G401 (cell line): Measurements from ENCODE around the gene RPP21. TPM values are rescaled to one million over a fixed set of nuclear protein-coding genes. Genes with fewer than 3 reads are reported as not detected.

Experiments used
- DNase-seq: peaks from one replicate; pipeline ENCODE4 v3.0.0-alpha.2; 2015; ENCODE audit warnings: low spot score
- in situ Hi-C: cut with HindIII; loops from 2 replicates; pipeline ENCODE4 v1.10.0; 2016; ENCODE audit warnings: low sequenced_read_pairs, mixed read lengths
- total RNA-seq: library from RNA; depleted of rRNA; stranded (reverse); fragments of >200 nt; shearing (Covaris generic); gene quantifications from 2 replicates; pipeline ENCODE4 v1.2.3, GENCODE V29; 2014; rRNA removed

RPP21 gene
- 71.4 and 112 TPM in 2 replicates for total RNA-seq

GRCh38 chr6:30344868-30345671 lies at the start of gene RPP21:
Gene RPP21, plus strand, starts transcription at chr6:30345156. Its CDS starts 16 bp downstream, at chr6:30345172.
- DNase-seq = peak; percentile 87
- in situ Hi-C loops = no loop called here

- in situ Hi-C loops = no loop called here
- DNase-seq = no peak
These were observed 49.1 kb upstream of the RPP21 start for GRCh38 chr6:30295837-30296236.

- no peak for DNase-seq
- in situ Hi-C loops = no loop called here
These were observed 41.0 kb upstream of the RPP21 start for GRCh38 chr6:30304002-30304401.

- DNase-seq = no peak
- in situ Hi-C loops = no loop called here
These were observed 33.9 kb upstream of the RPP21 start for GRCh38 chr6:30311101-30311500.

- in situ Hi-C loops = no loop called here
- DNase-seq = no peak
These were observed 33.3 kb upstream of the RPP21 start for GRCh38 chr6:30311671-30312070.

- DNase-seq = no peak
- in situ Hi-C loops = no loop called here
These were observed 32.7 kb upstream of the RPP21 start for GRCh38 chr6:30312266-30312665.

- in situ Hi-C loops = no loop called here
- DNase-seq = no peak
These were observed 32.2 kb upstream of the RPP21 start for GRCh38 chr6:30312676-30313321.

GRCh38 chr6:30315156-30315555 lies 29.8 kb upstream of the RPP21 start:
- DNase-seq = no peak
- in situ Hi-C loops = no loop called here

- in situ Hi-C loops = no loop called here
- no peak for DNase-seq
These were observed 26.9 kb upstream of the RPP21 start for GRCh38 chr6:30317913-30318589.

GRCh38 chr6:30319146-30319835 lies 25.7 kb upstream of the RPP21 start:
- in situ Hi-C loops = no loop called here
- DNase-seq = no peak

- in situ Hi-C loops = no loop called here
- no peak for DNase-seq
These were observed 23.1 kb upstream of the RPP21 start for GRCh38 chr6:30321692-30322388.

- in situ Hi-C loops = no loop called here
- DNase-seq = no peak
These were observed 22.1 kb upstream of the RPP21 start for GRCh38 chr6:30322527-30323501.

- no peak for DNase-seq
- in situ Hi-C loops = no loop called here
These were observed 21.1 kb upstream of the RPP21 start for GRCh38 chr6:30323806-30324205.

GRCh38 chr6:30325150-30325872 lies 19.6 kb upstream of the RPP21 start:
- in situ Hi-C loops = no loop called here

GRCh38 chr6:30325873-30326525 lies 19.0 kb upstream of the RPP21 start:
- DNase-seq = peak; percentile 56
- in situ Hi-C loops = no loop called here

More at GRCh38 chr6:30325150-30325872, 19.6 kb upstream of the RPP21 start:
- no peak for DNase-seq

- peak; percentile 84 for DNase-seq
- in situ Hi-C loops = no loop called here
These were observed 18.3 kb upstream of the RPP21 start, which contains the start of gene TRIM39 for GRCh38 chr6:30326526-30327231. Gene TRIM39, plus strand, starts transcription at chr6:30326927. Its CDS starts 2,391 bp downstream, at chr6:30329318.
